A549 treated with GW870086 at 1 μM for 4 hours (cell line): ENCODE measurements around the gene TIGIT. TPM values are rescaled to one million over a fixed set of nuclear protein-coding genes. Genes with fewer than 3 reads are reported as not detected.

ENCODE experiments used
- total RNA-seq: library from RNA; stranded (reverse); fragments of 200-300 nt; extraction: Qiagen RNA extraction; gene quantifications from 5 replicates; pipeline ENCODE4 v1.2.3, GENCODE V29; 2022; ENCODE audit warnings: low read depth

Gene TIGIT
- total RNA-seq, result not detected in 5 replicates

DNA sequence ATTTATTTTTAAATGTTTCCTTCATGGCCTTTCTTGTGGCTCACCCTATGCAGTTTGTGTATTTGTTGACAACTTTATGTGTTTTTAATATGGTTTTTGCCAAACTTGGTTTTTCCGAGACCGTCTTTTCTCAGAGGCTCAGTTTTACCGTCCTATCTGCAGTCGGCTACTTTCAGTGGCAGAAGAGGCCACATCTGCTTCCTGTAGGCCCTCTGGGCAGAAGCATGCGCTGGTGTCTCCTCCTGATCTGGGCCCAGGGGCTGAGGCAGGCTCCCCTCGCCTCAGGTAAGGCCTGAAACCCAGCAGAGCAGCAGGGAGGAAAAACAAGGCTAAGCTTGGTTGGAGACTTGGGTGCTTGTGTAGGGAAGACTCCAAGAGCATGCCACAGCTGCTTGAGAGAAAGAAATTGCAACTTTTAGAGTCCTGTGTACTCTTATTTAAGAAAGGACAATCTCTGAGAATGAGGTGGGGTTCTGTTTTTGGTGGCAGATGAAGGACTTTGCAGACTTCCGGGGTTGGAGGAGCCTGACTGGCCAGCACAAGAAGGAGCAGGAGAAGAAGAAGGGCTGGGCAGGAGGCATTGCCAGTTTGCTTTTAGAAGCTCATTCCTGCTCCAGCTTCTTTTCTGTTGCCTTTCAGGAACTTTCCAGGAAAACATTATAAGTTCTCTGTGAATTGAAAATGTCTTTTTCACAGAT, at the start of gene TIGIT:
TIGIT (plus strand) TSS at position 191 of the 698 bp plus-strand sequence; CDS start at position 225, 34 bp downstream.

Other genes with a start within 250 kb of the TIGIT start
- 1.2 to 2.0 TPM (median 1.7 TPM) in 5 replicates for gene CCDC191, start 237.5 kb upstream of the TIGIT start, total RNA-seq
- 20.6 to 26.3 TPM (median 24.7 TPM) in 5 replicates for gene QTRT2, start 237.3 kb upstream of the TIGIT start, total RNA-seq
- gene DRD3, start 115.0 kb upstream of the TIGIT start, total RNA-seq, result not detected in 5 replicates
- gene ZNF80, start 56.5 kb upstream of the TIGIT start, total RNA-seq, result not detected in 5 replicates